GM19328 (cell line): ENCODE results near the gene SMPD4.
"Not testable (repeated sequence)": the region's sequence is repeated elsewhere in the genome, so short reads cannot be mapped to it uniquely, and the experiment has no call there.

Source experiments
- ATAC-seq: cut with Tn5 transposase; IDR thresholded peaks from one replicate; pipeline ENCODE4 v1.9.1; 2021; ENCODE audit warnings: mild to moderate bottlenecking, moderate library complexity; ENCODE audit not compliant: unreplicated experiment

The SMPD4 gene

DNA sequence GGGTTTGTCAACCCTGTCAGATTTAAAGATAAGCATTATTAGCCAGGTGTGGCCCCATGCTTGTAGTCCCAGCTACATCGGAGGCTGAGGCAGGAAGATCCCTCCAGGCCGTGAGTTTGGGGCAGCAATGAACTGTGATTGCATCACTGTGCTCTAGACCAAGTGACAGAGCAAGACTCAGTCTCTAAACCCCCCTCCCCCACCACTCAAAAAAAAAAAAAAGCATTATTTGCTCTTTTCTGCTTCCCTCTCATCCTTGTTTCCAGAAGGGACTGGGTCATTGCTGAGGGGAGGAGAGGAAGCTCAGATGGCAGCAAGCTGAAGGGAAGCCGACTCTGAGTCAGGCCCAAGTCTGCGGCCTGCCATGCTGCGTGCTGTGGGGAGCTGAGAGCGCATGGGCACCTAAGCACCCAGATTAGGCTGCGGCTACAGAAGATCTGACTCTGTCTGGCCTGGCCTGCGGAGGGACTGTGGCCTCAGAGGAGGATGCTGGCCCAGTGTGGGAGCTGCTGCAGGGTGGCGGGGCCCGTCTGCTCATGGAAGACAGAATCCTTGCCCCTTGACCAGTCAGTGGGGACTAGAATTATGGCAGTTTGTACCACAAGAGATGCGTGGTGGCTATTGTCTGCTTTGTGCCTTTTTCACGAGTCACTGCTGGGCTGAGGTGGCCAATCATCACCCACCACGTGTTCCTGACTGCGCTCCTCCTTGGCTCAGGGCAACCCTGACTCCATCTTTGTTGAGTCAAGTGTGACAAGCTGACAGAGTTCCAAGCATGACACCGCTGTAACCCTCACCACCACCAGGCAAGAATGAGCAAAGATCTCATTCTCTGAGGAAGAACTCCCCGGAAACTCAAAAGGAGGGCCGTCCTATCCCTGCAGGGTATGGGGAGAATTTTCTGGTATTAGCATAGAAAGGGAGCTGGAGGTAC is 6.7 kb upstream of the SMPD4 start:
- not testable (repeated sequence) for ATAC-seq

DNA sequence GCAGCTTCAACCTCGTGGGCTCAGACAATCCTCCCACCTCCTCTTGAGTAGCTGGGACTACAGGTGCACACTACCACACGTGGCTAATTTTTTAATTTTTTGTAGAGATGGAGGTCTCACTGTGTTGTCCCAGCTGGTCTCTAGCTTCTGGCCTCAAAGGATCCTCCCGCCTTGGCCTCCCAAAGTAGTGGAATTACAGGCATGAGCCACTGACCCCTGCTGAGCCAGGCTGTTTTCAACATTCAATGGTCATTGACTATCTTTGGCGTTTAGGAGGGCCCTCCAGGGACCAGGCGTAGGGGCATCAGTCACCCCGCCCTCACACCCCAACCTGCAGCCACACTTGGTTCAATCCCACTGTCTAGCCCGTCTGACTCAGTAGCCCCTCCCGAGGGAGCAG is 5.9 kb upstream of the SMPD4 start:
- ATAC-seq, result no peak

DNA sequence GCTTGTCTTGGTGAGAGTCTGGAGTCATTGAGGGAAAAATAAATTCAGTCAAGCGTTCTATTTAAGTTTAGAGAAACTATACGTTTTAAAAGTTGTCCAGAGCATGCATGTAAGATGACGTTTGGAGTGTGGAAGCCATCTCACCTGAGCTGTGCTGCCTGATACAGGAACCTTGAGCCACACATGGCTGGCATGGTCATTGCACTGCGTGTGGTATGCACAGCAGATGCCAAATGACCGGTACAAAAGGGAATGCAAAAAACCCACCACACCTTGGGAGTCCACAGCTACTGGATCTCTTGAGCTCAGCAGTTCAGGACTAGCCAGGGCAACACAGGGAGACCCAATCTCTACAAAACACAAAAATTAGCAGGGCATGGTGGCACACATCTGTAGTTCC is 5.0 kb upstream of the SMPD4 start:
- ATAC-seq, result no peak

DNA sequence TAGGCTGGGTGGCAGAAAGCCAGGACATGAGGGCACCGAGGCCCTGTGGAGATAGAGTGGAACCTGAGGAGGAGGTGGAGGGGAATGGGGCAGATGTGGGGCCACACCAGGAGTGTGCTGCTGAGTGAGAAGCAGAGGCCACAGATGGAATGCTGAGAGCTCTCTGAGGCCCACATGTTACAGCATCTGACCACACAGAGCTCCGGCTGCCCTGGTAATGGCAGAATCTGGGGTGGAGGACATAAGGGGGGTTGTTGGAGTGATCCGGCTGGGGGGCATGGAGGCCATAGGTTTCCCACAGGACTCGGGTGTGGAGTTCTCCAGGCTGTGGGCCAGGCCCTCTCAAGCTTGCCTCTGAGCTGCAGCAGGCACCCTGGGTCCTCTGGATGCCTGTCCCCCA is 4.5 kb upstream of the SMPD4 start:
- ATAC-seq, result no peak

DNA sequence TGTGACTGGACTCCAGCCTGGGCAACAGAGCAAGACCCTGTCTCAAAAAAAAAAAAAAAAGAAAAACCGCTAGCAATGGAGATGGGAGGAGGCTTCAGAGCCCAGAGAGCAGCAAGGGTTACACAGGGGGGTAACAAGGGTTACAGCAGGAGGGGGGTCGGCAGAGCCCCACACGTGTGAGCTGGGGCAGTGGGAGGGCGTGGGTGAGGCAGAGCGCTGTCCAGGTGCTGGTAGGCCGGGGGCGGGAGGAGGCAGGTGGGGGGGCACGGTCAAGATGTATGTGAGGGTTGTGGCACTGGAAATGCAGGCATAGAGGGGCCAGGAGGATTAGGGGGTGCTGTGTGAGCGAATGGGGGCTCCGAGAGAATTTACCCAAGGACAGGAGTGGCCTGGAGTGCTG is 4.0 kb upstream of the SMPD4 start:
- ATAC-seq, result no peak

DNA sequence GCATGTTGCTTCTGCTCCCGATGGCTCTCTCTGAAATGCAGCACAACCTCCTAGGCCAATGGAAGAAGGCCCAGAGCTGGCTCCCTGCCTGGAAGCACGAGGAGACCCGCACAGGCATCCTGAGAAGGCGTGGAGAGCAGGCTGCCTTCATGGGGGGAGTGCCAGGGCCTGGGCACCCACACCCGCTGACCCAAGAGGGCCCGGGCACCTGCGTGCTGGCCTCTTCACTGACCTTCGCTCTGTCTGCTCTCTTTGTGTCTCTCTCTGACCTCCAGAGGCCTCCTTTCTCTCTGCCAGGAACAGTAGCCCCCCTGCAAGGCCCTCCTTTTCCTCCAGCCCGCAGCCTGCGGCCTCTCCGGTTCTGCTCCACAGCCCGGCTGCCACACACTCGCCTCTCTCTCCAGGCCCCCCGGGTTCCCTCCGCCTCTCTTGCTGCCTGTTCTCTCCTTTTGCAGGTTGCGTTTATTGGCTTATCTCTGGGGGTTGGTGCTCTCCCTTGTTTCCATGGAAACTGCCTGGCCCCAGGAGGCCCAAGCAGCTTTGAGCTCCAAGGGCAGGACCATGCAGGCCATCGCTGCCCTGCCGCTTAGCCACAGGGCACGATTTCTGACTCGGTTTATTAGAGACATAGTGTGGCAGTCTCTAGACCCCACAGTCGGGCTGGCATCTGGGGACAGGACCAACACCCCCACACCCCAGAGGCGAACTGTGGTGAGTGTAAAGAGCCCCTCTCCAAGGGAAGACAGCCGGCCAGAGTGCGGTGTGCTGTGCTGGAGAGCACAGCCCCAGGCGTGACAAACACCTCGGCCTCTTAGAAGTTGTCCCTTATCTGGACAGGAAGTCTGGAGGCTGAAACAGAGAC is 2.3 kb upstream of the SMPD4 start:
- no peak for ATAC-seq

DNA sequence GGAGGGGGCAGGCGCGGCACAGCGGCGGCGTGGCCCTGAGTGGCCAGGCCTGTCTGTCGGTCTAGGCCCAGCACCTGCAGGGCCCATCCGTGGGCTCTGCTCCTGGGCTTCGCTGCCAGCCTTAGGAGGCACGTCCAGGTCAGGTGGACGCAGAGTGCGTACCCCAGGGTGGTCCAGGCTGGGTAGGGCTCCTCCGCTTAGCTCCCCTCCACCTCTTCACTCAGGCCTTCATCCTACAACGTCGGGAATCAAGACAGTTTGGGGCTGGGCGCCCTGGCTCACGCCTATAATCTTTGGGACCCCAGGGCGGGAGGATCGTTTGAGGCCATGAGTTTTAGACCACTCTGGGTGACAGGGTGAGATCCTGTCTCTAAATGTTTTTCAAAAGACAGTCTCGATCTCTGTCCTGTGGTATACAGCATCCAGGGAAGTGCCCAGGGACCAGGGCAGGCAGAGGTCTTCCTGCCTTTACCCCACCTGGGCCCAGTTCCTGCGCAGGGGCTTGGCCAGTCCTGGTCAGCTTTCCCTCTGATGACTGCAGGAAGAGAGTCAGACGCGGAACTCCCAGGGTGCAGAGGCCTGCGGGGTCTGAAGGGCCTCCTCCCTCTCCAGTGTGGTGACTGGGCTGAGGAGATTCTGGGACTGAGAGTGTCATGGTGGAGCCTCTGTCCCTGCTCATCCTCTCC is 1.6 kb upstream of the SMPD4 start:
- peak; percentile 9 for ATAC-seq

DNA sequence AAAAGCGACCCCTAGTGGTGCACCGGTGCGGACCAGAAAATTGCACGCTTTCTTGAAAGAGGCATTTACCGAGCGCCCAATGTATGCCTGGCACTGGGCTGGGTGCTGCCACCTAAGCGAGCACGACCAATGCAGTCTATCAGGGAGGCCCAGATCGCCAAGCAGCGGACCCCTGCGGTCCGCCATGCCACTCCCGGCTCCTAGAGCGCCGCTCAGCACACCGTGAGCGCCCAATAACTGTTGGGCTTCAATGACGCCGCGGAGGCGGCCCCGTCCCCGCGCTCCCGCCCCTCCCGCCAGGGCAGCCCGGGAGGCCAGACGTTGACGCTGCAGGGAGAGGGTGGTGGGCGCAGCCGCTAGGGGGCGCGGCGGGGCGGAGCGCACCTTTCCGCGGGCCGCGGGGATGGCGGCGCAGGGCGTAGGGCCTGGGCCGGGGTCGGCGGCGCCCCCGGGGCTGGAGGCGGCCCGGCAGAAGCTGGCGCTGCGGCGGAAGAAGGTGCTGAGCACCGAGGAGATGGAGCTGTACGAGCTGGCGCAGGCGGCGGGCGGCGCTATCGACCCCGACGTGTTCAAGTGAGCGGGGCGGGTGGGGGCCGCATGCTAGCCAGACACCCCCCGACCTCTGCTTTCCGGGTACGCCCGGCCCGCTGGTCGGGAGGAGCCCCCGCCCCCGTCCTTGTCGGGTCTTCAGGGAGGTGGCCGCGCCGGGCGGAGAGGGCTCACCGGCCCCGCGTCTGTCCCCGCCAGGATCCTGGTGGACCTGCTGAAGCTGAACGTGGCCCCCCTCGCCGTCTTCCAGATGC is 679 bp upstream of the SMPD4 start, which contains the start of gene MZT2B:
TSS of gene MZT2B (plus strand) at position 383 of the 803 bp plus-strand sequence. CDS start at position 404, 21 bp downstream.
- ATAC-seq, result peak; percentile 82

DNA sequence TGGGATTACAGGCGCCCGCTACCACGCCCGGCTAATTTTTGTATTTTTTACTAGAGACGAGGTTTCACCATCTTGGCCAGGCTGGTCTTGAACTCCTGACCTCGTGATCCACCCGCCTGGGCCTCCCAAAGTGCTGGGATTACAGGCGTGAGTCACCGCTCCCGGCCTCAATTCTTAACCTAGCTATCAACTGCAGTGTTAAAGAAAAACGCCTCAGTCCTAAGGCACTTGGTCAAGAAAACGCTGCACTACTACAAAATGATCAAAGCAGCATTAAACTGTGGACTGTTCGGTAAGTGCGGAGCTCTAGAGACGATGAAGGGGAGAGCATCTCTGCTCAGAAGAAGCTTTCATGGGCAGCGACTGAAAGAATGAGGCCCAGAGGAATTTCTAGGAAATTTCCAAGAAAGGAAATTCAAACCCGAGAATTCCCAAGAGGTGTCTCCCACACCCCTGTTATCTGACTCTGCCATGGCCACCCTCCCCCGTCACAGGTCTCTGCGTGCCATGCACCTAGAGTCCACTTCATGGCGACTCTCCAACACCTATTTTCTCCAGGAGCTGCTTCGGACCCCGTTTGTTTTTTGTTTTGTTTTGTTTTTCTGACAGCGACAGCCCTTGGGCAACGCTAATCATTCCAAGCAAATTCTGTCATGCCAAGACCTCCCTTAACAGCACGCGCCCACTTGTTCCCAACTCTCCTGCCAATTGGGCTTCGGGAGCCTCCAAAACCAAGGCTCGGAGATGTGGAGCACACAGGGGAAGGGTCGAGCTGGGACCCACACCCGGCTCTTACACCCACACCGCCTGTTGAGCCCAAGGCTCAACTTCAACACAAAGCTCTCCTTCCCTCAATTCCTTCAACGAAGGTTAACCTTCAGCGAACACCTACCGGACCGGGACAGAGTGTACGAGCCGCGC is 738 bp downstream of the SMPD4 start:
- ATAC-seq, result not testable (repeated sequence)

DNA sequence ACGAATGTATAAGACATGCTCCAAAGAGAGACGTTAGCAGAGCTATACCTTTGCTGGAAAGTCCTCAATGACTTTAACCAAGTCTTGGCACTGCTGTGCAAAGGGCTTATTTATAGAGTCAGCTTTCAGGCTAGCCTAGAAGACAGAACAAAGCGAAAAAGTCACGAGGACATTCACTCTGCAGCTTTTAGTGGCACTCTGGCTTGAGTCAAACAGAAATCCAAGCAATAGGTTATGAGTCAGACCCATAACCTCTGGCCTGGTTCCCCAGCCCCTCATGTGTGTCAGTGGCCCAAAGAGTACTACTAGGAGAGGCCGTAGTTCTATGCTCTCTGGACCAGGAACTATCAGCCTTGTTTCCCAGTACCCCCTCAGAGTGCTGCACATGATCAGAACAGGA is 6.5 kb downstream of the SMPD4 start:
- not testable (repeated sequence) for ATAC-seq

DNA sequence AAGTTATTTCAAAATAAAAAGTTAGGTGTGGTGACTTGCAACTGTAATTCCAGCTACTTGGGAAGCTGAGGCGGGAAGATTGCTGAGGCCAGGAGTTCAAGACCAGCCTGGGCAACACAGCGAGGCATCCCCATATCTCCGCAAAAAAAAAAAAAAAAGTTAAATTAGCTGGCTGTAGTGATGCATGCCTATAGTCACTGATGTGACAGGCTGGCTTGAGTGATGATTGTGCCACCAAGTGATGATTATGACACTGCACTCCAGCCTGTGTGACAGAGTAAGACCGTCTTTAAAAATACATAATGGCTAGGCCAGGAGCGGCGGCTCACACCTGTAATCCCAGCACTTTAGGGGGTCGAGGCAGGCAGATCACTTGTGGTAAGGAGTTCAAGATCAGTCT is 11.5 kb downstream of the SMPD4 start:
- ATAC-seq, result no peak

DNA sequence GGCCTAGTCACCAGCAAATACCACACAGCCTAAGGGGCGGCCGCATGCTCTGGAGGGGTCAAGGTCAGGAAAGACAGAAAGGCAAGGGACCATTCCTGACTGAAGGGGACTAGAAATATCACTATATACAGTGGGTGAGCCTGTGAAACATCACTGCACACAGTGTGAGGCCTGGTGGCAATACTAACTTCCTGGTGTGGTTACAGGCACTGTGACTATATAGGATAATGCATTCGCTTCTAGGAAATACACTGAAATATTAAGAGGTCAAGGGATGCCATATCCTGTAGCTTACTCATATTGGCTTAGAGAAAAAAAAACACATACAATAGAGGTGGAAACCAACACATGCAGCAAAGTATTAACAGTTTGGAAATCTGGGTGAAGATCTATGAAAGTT is 12.2 kb downstream of the SMPD4 start:
- not testable (repeated sequence) for ATAC-seq

DNA sequence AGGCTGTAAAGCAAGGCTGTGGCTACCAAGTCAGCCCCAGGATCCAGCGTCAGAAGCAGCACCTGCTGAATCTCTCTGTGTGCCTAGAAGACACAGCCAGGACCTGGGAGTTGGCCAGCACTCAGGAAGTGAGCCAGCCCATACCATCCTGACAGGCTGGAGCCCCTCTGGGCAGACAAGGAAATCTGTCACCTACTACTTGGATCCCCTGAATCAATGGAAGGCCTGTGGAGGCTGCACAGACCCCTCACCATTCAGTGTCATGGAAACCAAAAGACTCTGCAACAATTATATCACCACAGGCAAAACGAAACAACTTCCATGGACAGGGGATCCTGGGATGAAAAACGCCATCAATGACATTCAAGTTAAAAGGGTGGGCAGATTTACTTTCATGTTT is 14.8 kb downstream of the SMPD4 start:
- not testable (repeated sequence) for ATAC-seq

DNA sequence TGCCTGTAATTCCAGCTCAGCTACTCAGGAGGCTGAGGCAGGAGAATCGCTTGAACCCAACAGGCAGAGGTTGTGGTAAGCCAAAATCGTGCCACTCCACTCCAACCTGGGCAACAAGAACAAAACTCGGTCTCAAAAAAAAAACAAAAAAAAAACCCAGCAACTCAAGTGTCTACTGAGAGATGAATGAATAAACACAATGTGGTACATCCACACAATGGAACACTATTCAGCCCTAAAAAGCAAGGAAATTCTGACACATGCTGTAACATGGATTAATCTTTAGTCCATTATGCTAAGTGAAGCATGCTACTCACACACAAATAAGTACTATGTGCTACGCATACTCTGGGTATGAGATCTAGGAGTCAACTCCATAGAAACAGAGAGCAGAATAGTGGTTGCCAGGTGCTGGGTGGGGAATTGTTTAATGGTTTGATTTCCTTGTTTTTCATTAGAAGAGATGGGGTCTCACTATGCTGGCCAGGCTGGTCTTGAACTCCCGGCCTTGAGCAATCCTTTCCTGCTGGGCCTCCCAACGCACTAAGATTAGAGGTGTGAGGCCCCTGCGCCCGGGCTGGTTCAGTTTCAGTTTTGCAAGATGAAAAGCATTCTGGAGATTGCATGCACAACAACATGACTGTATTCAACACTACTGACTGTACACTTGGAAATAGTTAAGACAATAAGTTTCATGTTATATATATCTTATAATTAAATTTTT is 15.9 kb downstream of the SMPD4 start:
- no peak for ATAC-seq

DNA sequence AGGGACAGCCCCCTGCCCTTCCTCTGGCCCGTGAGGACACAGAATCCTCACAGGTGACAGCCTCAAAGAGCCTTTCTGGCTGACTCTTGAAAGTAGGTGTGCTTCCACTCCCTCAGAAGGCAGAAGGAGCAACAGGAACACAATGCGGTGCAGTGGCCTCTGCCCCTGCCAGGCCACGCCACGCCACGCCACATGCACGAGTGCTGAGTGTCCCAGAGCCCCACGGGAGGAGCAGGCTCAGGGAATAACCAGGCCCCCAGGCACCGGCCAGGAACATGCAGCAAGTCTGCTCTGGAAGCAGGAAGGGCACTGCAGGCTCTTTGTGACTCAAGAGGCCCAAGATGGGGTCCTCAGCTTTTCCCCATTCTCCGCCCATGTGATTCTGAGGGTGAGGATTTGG is 18.4 kb downstream of the SMPD4 start:
- ATAC-seq, result no peak

DNA sequence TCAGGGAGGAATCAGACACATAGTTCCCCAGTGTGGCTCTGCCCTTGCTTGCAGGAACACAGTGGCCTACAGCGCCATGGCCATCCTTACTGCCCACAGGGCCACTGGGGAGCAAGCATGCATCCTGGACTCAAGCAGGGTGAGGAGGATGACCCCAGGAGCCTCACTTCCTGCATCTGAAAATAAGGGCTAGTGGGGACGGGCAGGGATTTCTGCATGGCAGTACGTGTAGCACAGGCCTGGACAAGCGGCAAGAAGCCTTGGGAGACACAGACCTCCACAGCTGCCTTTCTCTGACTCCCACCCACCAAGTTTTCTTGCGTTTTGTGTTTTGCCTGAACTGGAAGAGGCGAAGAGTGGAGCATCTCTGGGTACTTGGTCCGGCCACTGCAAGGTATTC is 18.9 kb downstream of the SMPD4 start:
- ATAC-seq, result not testable (repeated sequence)

DNA sequence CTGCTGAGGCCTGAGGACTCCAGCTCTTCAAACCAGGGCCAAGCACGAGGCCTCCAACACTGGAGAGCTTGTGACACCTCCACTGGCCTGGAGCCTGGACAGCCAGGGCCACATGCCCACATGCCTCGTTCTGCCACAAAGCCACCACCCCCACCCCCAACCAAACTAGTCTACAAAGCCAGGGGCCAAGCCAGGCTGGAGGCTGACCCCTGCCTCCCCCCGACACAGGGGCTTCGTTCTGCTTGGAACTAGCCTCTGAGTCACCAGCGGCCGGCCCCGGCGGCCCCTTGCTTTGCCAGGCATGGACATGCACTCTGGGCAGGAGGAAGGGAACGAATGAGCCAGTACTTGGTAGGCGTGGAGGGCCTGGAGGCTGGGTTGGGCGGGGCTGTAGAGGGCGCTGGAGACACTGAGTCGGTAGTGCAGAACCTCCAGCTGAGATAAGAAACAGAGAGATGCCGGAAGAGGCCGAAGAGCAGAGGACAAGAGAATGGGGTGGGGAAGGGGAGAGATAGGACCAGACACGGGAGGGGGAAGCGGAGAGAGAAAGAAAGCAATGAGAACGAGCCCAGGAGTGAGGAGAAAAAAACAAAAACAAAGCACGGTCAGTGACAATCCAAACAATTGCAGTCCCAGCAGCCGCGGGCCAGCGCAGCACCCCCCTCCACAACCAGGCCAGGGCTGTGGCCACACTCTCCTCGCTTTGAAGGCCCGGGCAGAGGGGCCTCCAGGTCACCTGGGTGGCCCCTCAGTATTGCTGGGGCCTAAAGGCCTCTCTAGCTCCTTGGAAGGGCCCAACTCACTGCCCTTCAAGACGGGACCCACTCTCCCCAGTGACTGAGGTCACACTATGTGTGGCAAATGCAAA is 20.3 kb downstream of the SMPD4 start:
- ATAC-seq, result not testable (repeated sequence)

DNA sequence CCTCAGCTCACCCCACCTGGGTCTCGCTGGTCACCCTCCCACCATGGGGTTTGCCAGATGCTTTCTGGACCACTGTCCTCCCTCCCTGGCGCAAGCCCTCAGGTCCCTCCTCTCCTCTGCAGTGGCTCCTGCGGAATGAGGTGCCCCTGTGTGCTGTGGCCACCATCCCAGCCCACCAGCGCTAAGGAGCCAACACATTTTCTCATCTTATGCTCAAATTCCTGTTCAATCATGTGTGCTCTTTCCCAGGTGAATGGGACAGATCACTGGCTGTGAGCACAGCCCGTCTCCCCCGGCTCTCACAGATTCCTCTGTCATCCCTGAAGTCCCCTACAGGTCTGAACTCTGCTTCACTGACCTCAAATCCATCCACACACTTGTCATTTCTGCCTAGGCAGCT is 21.3 kb downstream of the SMPD4 start:
- no peak for ATAC-seq
